Keratinocyte (primary cell): ENCODE measurements around the gene MYMK. TPM values are rescaled to one million over a fixed set of nuclear protein-coding genes. Genes with fewer than 3 reads are reported as not detected.

Experiments
- DNase-seq: peaks from one replicate; pipeline ENCODE4 v3.0.0-alpha.2; 2011; ENCODE audit warnings: low read depth, missing footprints, low spot score
- FAIRE-seq: peaks from 2 replicates; lab custom pipeline; 2011; peaks lifted over from hg19 to GRCh38; lab: Jason Lieb, UNC
- H2AFZ ChIP-seq: 2 replicates; pipeline ENCODE4 v1.6.0; 2012; ENCODE audit warnings: low read length, control low read depth, inconsistent platforms; ENCODE audit not compliant: control insufficient read depth
- H3K27ac ChIP-seq: 2 replicates; pipeline ENCODE4 v1.5.1; 2011; ENCODE audit warnings: low read length; ENCODE audit not compliant: control insufficient read depth, insufficient read depth
- H3K27me3 ChIP-seq: 3 replicates; pipeline ENCODE4 v1.6.0; 2011; ENCODE audit warnings: low read length; ENCODE audit not compliant: control insufficient read depth, insufficient read depth; ENCODE audit errors: extremely low read depth
- H3K36me3 ChIP-seq, 2 experiments: 2 replicates in 1 of 2; 3 replicates in 1 of 2; pipeline ENCODE4 v1.5.1; 2011; ENCODE audit warnings: low read length in 2 of 2, mild to moderate bottlenecking in 1 of 2; ENCODE audit not compliant: control insufficient read depth in 2 of 2, insufficient read depth in 2 of 2; ENCODE audit errors: extremely low read depth in 1 of 2
- H3K4me1 ChIP-seq: 3 replicates; pipeline ENCODE4 v1.5.1; 2011; ENCODE audit warnings: low read length; ENCODE audit not compliant: control insufficient read depth, insufficient read depth; ENCODE audit errors: extremely low read depth
- H3K4me2 ChIP-seq: 3 replicates; pipeline ENCODE4 v1.6.0; 2011; ENCODE audit warnings: low read depth, low read length; ENCODE audit not compliant: control insufficient read depth, insufficient read depth; ENCODE audit errors: extremely low read depth
- H3K4me3 ChIP-seq, 3 experiments: fragments of 200-600 bp in 1 of 3; sonication (generic) in 1 of 3; 2 replicates in 2 of 3; 3 replicates in 1 of 3; pipeline ENCODE4 v1.5.1; 2011 to 2016; ENCODE audit warnings: low read length in 3 of 3, mild to moderate bottlenecking in 3 of 3, control low read depth in 2 of 3, inconsistent platforms in 1 of 3, low read depth in 1 of 3, mixed read lengths in 1 of 3, mixed run types in 1 of 3, moderate library complexity in 1 of 3; ENCODE audit not compliant: control insufficient read depth in 2 of 3, insufficient read depth in 2 of 3; ENCODE audit errors: extremely low read depth in 1 of 3
- H3K79me2 ChIP-seq: 2 replicates; pipeline ENCODE4 v1.6.0; 2012; ENCODE audit warnings: low read length; ENCODE audit not compliant: control insufficient read depth, insufficient read depth
- H3K9ac ChIP-seq: 3 replicates; pipeline ENCODE4 v1.6.0; 2011; ENCODE audit warnings: low read length; ENCODE audit not compliant: control insufficient read depth, insufficient read depth; ENCODE audit errors: extremely low read depth
- H3K9me1 ChIP-seq: 3 replicates; pipeline ENCODE4 v1.6.0; 2011; ENCODE audit warnings: low read length; ENCODE audit not compliant: control insufficient read depth, insufficient read depth; ENCODE audit errors: extremely low read depth
- H3K9me3 ChIP-seq: 2 replicates; pipeline ENCODE4 v1.5.1; 2012; ENCODE audit warnings: low read depth, low read length; ENCODE audit not compliant: control insufficient read depth
- H4K20me1 ChIP-seq: 3 replicates; pipeline ENCODE4 v1.6.0; 2011; ENCODE audit warnings: low read length; ENCODE audit not compliant: control insufficient read depth, insufficient read depth; ENCODE audit errors: extremely low read depth
- EZH2 ChIP-seq: IDR thresholded peaks from one replicate; pipeline ENCODE4 v1.6.1; 2012; ENCODE audit warnings: inconsistent platforms, mild to moderate bottlenecking, low read length, moderate library complexity
- dilution Hi-C: fragments of 300-500 bp; cut with MboI; formaldehyde crosslinking; loops from one replicate; pipeline ENCODE4 v1.7.0; 2020; ENCODE audit warnings: low sequenced_read_pairs; ENCODE audit not compliant: extremely low pct_ligation_motif_present
- polyA plus RNA-seq, 5 experiments: library from polyadenylated mRNA; depleted of rRNA in 3 of 5; stranded (reverse) in 3 of 5; stranded (forward) in 1 of 5; unstranded in 1 of 5; fragments of >200 nt; gene quantifications; 1 replicate in 1 of 5; 2 replicates in 3 of 5; 3 replicates in 1 of 5; pipeline versions ENCODE4 v1.2.1 to v1.2.3, GENCODE V29; 2011 to 2012; ENCODE audit warnings: missing spikeins in 2 of 5, low read depth in 1 of 5, low replicate concordance in 1 of 5
- TF ChIP-seq, protein P1 (sequence below), 3 experiments: IDR thresholded peaks in 1 of 3; conservative IDR thresholded peaks in 1 of 3; optimal IDR thresholded peaks in 1 of 3; 2 replicates in 2 of 3; 3 replicates in 1 of 3; pipeline versions ENCODE3 to v1.5.1; 2011; ENCODE audit warnings: low read length in 3 of 3, mild to moderate bottlenecking in 3 of 3, moderate library complexity in 2 of 3, control low read depth in 1 of 3, inconsistent platforms in 1 of 3; ENCODE audit not compliant: insufficient read depth in 2 of 3; ENCODE audit errors: extremely low read depth in 1 of 3

MYMK gene
- polyA plus RNA-seq, 1 donor (not counting 4 experiments of a cell fraction or from before 2014, with no cell fraction given): not detected

- Histone ChIP-seq H3K9me3 (no peaks in the 10 kb centered on the region), H4K20me1 (no peaks in the 10 kb centered on the region), H3K27me3 (peaks cover 43% of the 10 kb centered on the region), H3K36me3 (no peaks in the 10 kb centered on the region), H3K4me1 (peaks cover 9% of the 10 kb centered on the region), H3K9ac (no peak overlapping the region), H2AFZ (no peak overlapping the region), H3K4me3 (no peak overlapping the region), H3K79me2 (no peaks in the 10 kb centered on the region), H3K27ac (no peak overlapping the region), H3K9me1 (no peaks in the 10 kb centered on the region), H3K4me2 (no peak overlapping the region)
- FAIRE-seq (no peak), DNase-seq (no peak)
- TF ChIP-seq EZH2: no peak
- TF ChIP-seq, protein P1, sequence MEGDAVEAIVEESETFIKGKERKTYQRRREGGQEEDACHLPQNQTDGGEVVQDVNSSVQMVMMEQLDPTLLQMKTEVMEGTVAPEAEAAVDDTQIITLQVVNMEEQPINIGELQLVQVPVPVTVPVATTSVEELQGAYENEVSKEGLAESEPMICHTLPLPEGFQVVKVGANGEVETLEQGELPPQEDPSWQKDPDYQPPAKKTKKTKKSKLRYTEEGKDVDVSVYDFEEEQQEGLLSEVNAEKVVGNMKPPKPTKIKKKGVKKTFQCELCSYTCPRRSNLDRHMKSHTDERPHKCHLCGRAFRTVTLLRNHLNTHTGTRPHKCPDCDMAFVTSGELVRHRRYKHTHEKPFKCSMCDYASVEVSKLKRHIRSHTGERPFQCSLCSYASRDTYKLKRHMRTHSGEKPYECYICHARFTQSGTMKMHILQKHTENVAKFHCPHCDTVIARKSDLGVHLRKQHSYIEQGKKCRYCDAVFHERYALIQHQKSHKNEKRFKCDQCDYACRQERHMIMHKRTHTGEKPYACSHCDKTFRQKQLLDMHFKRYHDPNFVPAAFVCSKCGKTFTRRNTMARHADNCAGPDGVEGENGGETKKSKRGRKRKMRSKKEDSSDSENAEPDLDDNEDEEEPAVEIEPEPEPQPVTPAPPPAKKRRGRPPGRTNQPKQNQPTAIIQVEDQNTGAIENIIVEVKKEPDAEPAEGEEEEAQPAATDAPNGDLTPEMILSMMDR (optimal IDR thresholded peaks at IDR 0.05 in 1 of 3, IDR thresholded peaks at IDR 0.05 in 1 of 3, conservative IDR thresholded peaks at IDR 0.05 in 1 of 3; ENCODE audit: extremely low read depth in 1 of 3, insufficient read depth in 2 of 3, low read length in 3 of 3): no peak
- dilution Hi-C loops: no loop called here
Observed at GRCh38 chr9:133538851-133539833, 14.4 kb upstream of the MYMK start.

- FAIRE-seq (no peak), DNase-seq (no peak)
- Histone ChIP-seq H4K20me1 (no peaks in the 10 kb centered on the region), H2AFZ (peak overlapping the region; percentile 38), H3K36me3 (no peaks in the 10 kb centered on the region), H3K27ac (no peak overlapping the region), H3K9ac (no peak overlapping the region), H3K27me3 (peaks cover 53% of the 10 kb centered on the region), H3K4me2 (peak overlapping the region; percentile 3), H3K9me1 (no peaks in the 10 kb centered on the region), H3K9me3 (no peaks in the 10 kb centered on the region), H3K79me2 (no peaks in the 10 kb centered on the region), H3K4me1 (peaks cover 9% of the 10 kb centered on the region), H3K4me3 (no peak overlapping the region)
- no peak for TF ChIP-seq EZH2
- TF ChIP-seq, protein P1 (optimal IDR thresholded peaks at IDR 0.05 in 1 of 3, IDR thresholded peaks at IDR 0.05 in 1 of 3, conservative IDR thresholded peaks at IDR 0.05 in 1 of 3; ENCODE audit: extremely low read depth in 1 of 3, insufficient read depth in 2 of 3, low read length in 3 of 3): no peak
- dilution Hi-C loops: no loop called here
Observed at GRCh38 chr9:133538176-133538575, 13.4 kb upstream of the MYMK start.
